ENCODE results near the gene RPS3. TPM values are rescaled to one million over a fixed set of nuclear protein-coding genes. Genes with fewer than 3 reads are reported as not detected.
A peak's percentile ranks its signal among the peaks of the same experiment; 100 is the strongest.

Gene RPS3
- total RNA-seq, 1 experiment from 2014 or later = 3,765 TPM

GRCh38 chr11:75439026-75439425 lies 39.7 kb downstream of the RPS3 start:
- Histone ChIP-seq H3K79me1 (ENCODE audit: insufficient read depth, low read depth, low read length, poor library complexity, severe bottlenecking) (no peaks in the 10 kb centered on the region), H3K4me2 (ENCODE audit: insufficient read depth, insufficient read length, low read length) (no peak overlapping the region), H3K4me1 (ENCODE audit: insufficient read depth, low read length) (no peaks in the 10 kb centered on the region; the same call in 1 of the 2 replicates), H3K23ac (ENCODE audit: insufficient read length, low read depth, low read length) (no peak overlapping the region), H2AK5ac (ENCODE audit: insufficient read length, low read length) (no peak overlapping the region), H2BK120ac (ENCODE audit: low read depth, low read length, poor library complexity, severe bottlenecking) (no peak overlapping the region), H2BK5ac (ENCODE audit: insufficient read length, low read length) (no peak overlapping the region), H3T11ph (ENCODE audit: low read length) (no peak overlapping the region), H4K91ac (ENCODE audit: insufficient read length, low read depth, low read length) (no peak overlapping the region), H2BK20ac (ENCODE audit: low read depth, low read length, poor library complexity, severe bottlenecking) (no peak overlapping the region), H3K27ac (ENCODE audit: insufficient read length, low read depth, low read length) (no peak overlapping the region), H4K20me1 (ENCODE audit: control insufficient read depth, insufficient read depth, insufficient read length) (no peaks in the 10 kb centered on the region), H3K27me3 (ENCODE audit: insufficient read depth, low read length) (no peaks in the 10 kb centered on the region), H3K4ac (ENCODE audit: low read depth, low read length) (no peak overlapping the region), H3K9me3 (ENCODE audit: control insufficient read depth, low read depth, low read length) (no peaks in the 10 kb centered on the region), H3K9ac (ENCODE audit: extremely low read depth, insufficient read length, low read length) (no peak overlapping the region), H3K14ac (ENCODE audit: insufficient read depth, low read length) (no peak overlapping the region), H3K18ac (ENCODE audit: insufficient read length, low read depth, low read length) (no peak overlapping the region), H2BK15ac (ENCODE audit: low read depth, low read length) (no peak overlapping the region), H3K79me2 (ENCODE audit: insufficient read depth, low read length) (no peaks in the 10 kb centered on the region), H4K5ac (ENCODE audit: insufficient read length, low read depth, low read length) (no peak overlapping the region), H3K56ac (ENCODE audit: insufficient read length, low read depth, low read length) (no peak overlapping the region), H4K8ac (replicated peaks; ENCODE audit: insufficient read length, low read depth, low read length) (no peak overlapping the region), H3K23me2 (ENCODE audit: insufficient read length, low read depth, low read length, poor library complexity, severe bottlenecking) (no peaks in the 10 kb centered on the region), H2BK12ac (ENCODE audit: insufficient read length, low read depth, low read length) (no peak overlapping the region), H2AFZ (ENCODE audit: low read length) (no peak overlapping the region)
- H3K4me3 Mint-ChIP-seq = peak overlapping the region in 1 of 2 experiments; percentile 53; a peak in 1 of 5 replicates
- H3K27ac Mint-ChIP-seq = no peak overlapping the region
- peaks cover 8% of the 10 kb centered on the region for H3K27me3 Mint-ChIP-seq (ENCODE audit: low read depth)
- no peaks in the 10 kb centered on the region; a peak in 1 of 7 replicates for H3K36me3 Mint-ChIP-seq (ENCODE audit: insufficient read depth in 1 of 3, low read depth in 3 of 3)
- no CpG with 5 or more reads among the region's 14 CpGs for WGBS (ENCODE audit: extremely low coverage, insufficient read length, low lambda C conversion rate)
- TF ChIP-seq, protein P1, sequence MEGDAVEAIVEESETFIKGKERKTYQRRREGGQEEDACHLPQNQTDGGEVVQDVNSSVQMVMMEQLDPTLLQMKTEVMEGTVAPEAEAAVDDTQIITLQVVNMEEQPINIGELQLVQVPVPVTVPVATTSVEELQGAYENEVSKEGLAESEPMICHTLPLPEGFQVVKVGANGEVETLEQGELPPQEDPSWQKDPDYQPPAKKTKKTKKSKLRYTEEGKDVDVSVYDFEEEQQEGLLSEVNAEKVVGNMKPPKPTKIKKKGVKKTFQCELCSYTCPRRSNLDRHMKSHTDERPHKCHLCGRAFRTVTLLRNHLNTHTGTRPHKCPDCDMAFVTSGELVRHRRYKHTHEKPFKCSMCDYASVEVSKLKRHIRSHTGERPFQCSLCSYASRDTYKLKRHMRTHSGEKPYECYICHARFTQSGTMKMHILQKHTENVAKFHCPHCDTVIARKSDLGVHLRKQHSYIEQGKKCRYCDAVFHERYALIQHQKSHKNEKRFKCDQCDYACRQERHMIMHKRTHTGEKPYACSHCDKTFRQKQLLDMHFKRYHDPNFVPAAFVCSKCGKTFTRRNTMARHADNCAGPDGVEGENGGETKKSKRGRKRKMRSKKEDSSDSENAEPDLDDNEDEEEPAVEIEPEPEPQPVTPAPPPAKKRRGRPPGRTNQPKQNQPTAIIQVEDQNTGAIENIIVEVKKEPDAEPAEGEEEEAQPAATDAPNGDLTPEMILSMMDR (conservative IDR thresholded peaks at IDR 0.05) = no peak
- peaks cover 8 to 21% of the 10 kb centered on the region in 2 experiments for H3K4me1 Mint-ChIP-seq
- no peak for DNase-seq
- no peaks in the 10 kb centered on the region for H3K9me3 Mint-ChIP-seq
